GM12878 (cell line): ENCODE results near the gene TRAF3IP1. TPM values are rescaled to one million over a fixed set of nuclear protein-coding genes. Genes with fewer than 3 reads are reported as not detected.

Experiments
- ATAC-seq: fragments of 200-7000 bp; cut with Tn5 transposase; 3 replicates; pipeline ENCODE4 v1.9.1; 2020; ENCODE audit warnings: mild to moderate bottlenecking, moderate library complexity
- BruUV-seq: library from RNA; stranded (reverse); fragments of 400-500 nt; replicated peaks from 2 replicates; lab custom pipeline; 2021; lab: Mats Ljungman, UMichigan
- CTCF ChIA-PET: fragments of 300-600 bp; sonication (Branson Sonifier 250); formaldehyde crosslinking; extraction: SDS; loops from one replicate; lab custom pipeline; 2021; ENCODE audit warnings: inconsistent platforms; lab: Yijun Ruan, JAX
- POLR2A ChIA-PET: fragments of 350-600 bp; formaldehyde crosslinking; extraction: SDS; loops from one replicate; lab custom pipeline; 2021; ENCODE audit warnings: inconsistent platforms; lab: Charles Lee
- RAD21 ChIA-PET: fragments of 300-600 bp; sonication (Branson Sonifier 250); formaldehyde crosslinking; loops from one replicate; lab custom pipeline; 2023; ENCODE audit warnings: antibody characterized with exemption; ENCODE audit not compliant: unreplicated experiment; lab: Charles Lee
- SMC1A ChIA-PET: fragments of 300-600 bp; sonication (Branson Sonifier 250); formaldehyde crosslinking; loops from one replicate; lab custom pipeline; 2023; ENCODE audit not compliant: unreplicated experiment, uncharacterized antibody; lab: Charles Lee
- DNase-seq: peaks from one replicate; pipeline ENCODE4 v3.0.0-alpha.2; 2011; ENCODE audit warnings: low read depth, low spot score
- FAIRE-seq: peaks from 3 replicates; lab custom pipeline; 2011; peaks lifted over from hg19 to GRCh38; lab: Jason Lieb, UNC
- H2AFZ ChIP-seq: 2 replicates; pipeline ENCODE4 v1.6.0; 2011; ENCODE audit warnings: low read depth, low read length, control low read depth; ENCODE audit not compliant: control insufficient read depth
- H3K27ac ChIP-seq: 2 replicates; pipeline ENCODE4 v1.5.1; 2011; ENCODE audit warnings: control low read depth; ENCODE audit not compliant: control insufficient read depth, insufficient read depth
- H3K27me3 ChIP-seq, 2 experiments: replicated peaks in 1 of 2; 2 replicates each; pipeline versions ENCODE4 v1.6.0 to v1.6.1; 2011; ENCODE audit warnings: low read length in 1 of 2; ENCODE audit not compliant: control insufficient read depth in 2 of 2, insufficient read depth in 2 of 2
- H3K36me3 ChIP-seq, 2 experiments: 2 replicates each; pipeline ENCODE4 v1.5.1; 2011; ENCODE audit warnings: low read length in 1 of 2; ENCODE audit not compliant: control insufficient read depth in 2 of 2, insufficient read depth in 2 of 2
- H3K4me1 ChIP-seq: 2 replicates; pipeline ENCODE4 v1.6.1; 2011; ENCODE audit warnings: mild to moderate bottlenecking, low read length, moderate library complexity, mixed read lengths; ENCODE audit not compliant: control insufficient read depth, insufficient read depth
- H3K4me2 ChIP-seq: 2 replicates; pipeline ENCODE4 v1.6.0; 2011; ENCODE audit warnings: control low read depth; ENCODE audit not compliant: control insufficient read depth, insufficient read depth
- H3K4me3 ChIP-seq: fragments of 200-600 bp; sonication (generic); 2 replicates; pipeline ENCODE4 v1.5.1; 2016
- H3K79me2 ChIP-seq: 2 replicates; pipeline ENCODE4 v1.6.0; 2011; ENCODE audit warnings: low read length; ENCODE audit not compliant: control insufficient read depth, insufficient read depth
- H3K9ac ChIP-seq: 2 replicates; pipeline ENCODE4 v1.8.0; 2011; ENCODE audit warnings: low read length, control low read depth, mixed read lengths; ENCODE audit not compliant: control insufficient read depth, insufficient read depth
- H3K9me3 ChIP-seq: replicated peaks from 3 replicates; pipeline ENCODE4 v1.5.1; 2011; ENCODE audit warnings: mild to moderate bottlenecking, low read length; ENCODE audit not compliant: control insufficient read depth, insufficient read depth
- H4K20me1 ChIP-seq: 2 replicates; pipeline ENCODE4 v1.6.0; 2011; ENCODE audit not compliant: control insufficient read depth, insufficient read depth
- MEF2B ChIP-seq: fragments of 450-650 bp; IDR thresholded peaks from 2 replicates; pipeline ENCODE4 v1.6.1; 2018; ENCODE audit warnings: mild to moderate bottlenecking, moderate library complexity; ENCODE audit not compliant: partially characterized antibody, poor library complexity, severe bottlenecking
- RUNX3 ChIP-seq: IDR thresholded peaks from 2 replicates; pipeline ENCODE4 v1.6.1; 2012; ENCODE audit warnings: low read length, inconsistent platforms
- SMARCA5 ChIP-seq: fragments of 450-650 bp; IDR thresholded peaks from 2 replicates; pipeline ENCODE4 v1.6.1; 2017; ENCODE audit warnings: mild to moderate bottlenecking
- SP1 ChIP-seq: IDR thresholded peaks from one replicate; pipeline ENCODE4 v1.6.1; 2011; ENCODE audit warnings: low read depth, low read length
- TCF7 ChIP-seq: IDR thresholded peaks from 2 replicates; pipeline ENCODE4 v1.6.1; 2014; ENCODE audit warnings: antibody characterized with exemption, borderline replicate concordance
- ZSCAN29 ChIP-seq: fragments of 450-650 bp; IDR thresholded peaks from 2 replicates; pipeline ENCODE4 v1.6.1; 2017; ENCODE audit warnings: mild to moderate bottlenecking, moderate library complexity
- WGBS: methylation state at CpG from one replicate; pipeline ENCODE4 v1.1.6; 2016; ENCODE audit warnings: low lambda C conversion rate; ENCODE audit not compliant: insufficient replicate concordance, insufficient coverage; ENCODE audit errors: missing lambda C conversion rate; 5-methylcytosine and 5-hydroxymethylcytosine counted together
- in situ Hi-C: fragments of 300-500 bp; cut with MboI; formaldehyde crosslinking; loops from 9 replicates; pipeline ENCODE4 v1.14.3; 2018; ENCODE audit warnings: mixed read lengths
- intact Hi-C: fragments of 100-400 bp; cut with micrococcal nuclease; formaldehyde crosslinking; loops from one replicate; pipeline ENCODE4 v1.14.2; 2022; ENCODE audit not compliant: unreplicated experiment
- polyA plus RNA-seq, 11 experiments: library from polyadenylated mRNA; depleted of rRNA in 4 of 11; unstranded in 6 of 11; stranded (reverse) in 5 of 11; fragments of >200 nt; fragmentation: Nextera tagmentation in 4 of 11; fragmentation: Illumina TruSeq in 1 of 11; extraction: Ambion mirVana in 4 of 11; extraction: Trizol in 1 of 11; gene quantifications; 1 replicate in 1 of 11; 2 replicates in 10 of 11; pipeline versions ENCODE4 v1.2.1 to v1.2.3, GENCODE V29; 2011 to 2016; ENCODE audit warnings: inconsistent platforms in 2 of 11, missing spikeins in 2 of 11, low read depth in 1 of 11
- total RNA-seq, 4 experiments: library from RNA; depleted of rRNA in 3 of 4; stranded (reverse); fragments of >200 nt in 3 of 4; fragmentation: Illumina TruSeq in 1 of 4; extraction: Trizol in 1 of 4; gene quantifications; 2 replicates each; pipeline versions ENCODE4 v1.2.1 to v1.2.3, GENCODE V29; 2013 to 2021
- TF ChIP-seq, protein P1 (sequence below), 3 experiments: IDR thresholded peaks in 2 of 3; conservative IDR thresholded peaks in 1 of 3; 2 replicates each; pipeline ENCODE4 v1.5.1; 2011; ENCODE audit warnings: low read depth in 3 of 3, low read length in 3 of 3, mild to moderate bottlenecking in 3 of 3, control low read depth in 2 of 3, moderate library complexity in 2 of 3, inconsistent platforms in 1 of 3, mixed read lengths in 1 of 3; ENCODE audit not compliant: control insufficient read depth in 2 of 3, insufficient read depth in 1 of 3; ENCODE audit errors: extremely low read depth in 1 of 3
- TF ChIP-seq, protein P2 (sequence below): fragments of 450-650 bp; IDR thresholded peaks from 2 replicates; pipeline ENCODE4 v1.6.1; 2018; ENCODE audit warnings: borderline replicate concordance, mild to moderate bottlenecking; ENCODE audit not compliant: partially characterized antibody

The TRAF3IP1 gene
- total and polyA plus RNA-seq, 10 of the 15 experiments (the other 5 are each of a cell fraction or from before 2014, with no cell fraction given): 1.6 to 7.5 (median 3.6) TPM

DNA sequence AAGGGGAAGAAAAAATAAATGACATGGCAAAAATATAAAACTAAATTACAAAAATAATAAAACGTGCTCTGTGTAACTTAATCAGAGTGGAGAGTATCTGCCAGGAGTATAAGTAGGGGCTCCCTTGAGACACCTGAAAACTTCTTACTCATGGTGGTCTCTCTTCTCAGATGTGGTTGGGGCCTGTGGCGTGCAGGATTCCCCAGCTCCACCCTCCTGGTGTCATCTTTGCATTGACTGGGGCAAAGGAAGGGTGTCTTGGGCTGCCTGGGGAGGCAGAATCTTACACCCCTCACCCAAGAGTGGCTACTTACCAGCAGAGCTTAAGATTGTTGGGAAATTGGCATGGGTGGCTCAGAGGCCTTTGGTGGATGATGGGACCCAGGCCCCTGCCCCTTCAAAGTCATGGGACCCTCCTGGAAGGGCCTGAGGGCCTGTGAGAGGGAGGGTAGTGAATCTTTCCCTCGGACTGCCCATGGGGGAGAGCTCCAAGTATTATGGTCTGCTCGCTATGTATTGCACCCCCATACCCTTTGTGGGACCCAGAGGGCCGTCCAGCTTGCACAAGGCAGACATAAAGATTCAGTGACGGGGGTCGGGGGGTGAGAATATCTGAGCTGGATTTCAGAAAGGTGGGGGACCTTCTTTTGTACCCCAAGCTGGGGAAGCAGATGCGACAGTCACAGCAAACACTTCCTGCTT, 6.9 kb upstream of the TRAF3IP1 start:
- intact Hi-C loops (no loop called here), in situ Hi-C loops (no loop called here)
- Histone ChIP-seq H4K20me1 (no peaks in the 10 kb centered on the region), H3K9me3 (no peaks in the 10 kb centered on the region), H3K27me3 (no peaks in the 10 kb centered on the region; a peak in 2 of 4 replicates), H3K4me2 (no peak overlapping the region)
- ATAC-seq: peak; percentile 58
- WGBS: 17% methylated on average over 8 of the region's 8 CpGs
- TF ChIP-seq ZSCAN29 (no peak), RUNX3 (peak; percentile 67), TCF7 (peak; percentile 75), MEF2B (peak; percentile 38), SP1 (no peak), SMARCA5 (no peak)
- TF ChIP-seq, protein P1, sequence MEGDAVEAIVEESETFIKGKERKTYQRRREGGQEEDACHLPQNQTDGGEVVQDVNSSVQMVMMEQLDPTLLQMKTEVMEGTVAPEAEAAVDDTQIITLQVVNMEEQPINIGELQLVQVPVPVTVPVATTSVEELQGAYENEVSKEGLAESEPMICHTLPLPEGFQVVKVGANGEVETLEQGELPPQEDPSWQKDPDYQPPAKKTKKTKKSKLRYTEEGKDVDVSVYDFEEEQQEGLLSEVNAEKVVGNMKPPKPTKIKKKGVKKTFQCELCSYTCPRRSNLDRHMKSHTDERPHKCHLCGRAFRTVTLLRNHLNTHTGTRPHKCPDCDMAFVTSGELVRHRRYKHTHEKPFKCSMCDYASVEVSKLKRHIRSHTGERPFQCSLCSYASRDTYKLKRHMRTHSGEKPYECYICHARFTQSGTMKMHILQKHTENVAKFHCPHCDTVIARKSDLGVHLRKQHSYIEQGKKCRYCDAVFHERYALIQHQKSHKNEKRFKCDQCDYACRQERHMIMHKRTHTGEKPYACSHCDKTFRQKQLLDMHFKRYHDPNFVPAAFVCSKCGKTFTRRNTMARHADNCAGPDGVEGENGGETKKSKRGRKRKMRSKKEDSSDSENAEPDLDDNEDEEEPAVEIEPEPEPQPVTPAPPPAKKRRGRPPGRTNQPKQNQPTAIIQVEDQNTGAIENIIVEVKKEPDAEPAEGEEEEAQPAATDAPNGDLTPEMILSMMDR (IDR thresholded peaks at IDR 0.05 in 2 of 3, conservative IDR thresholded peaks at IDR 0.05 in 1 of 3; ENCODE audit: control insufficient read depth in 2 of 3, extremely low read depth in 1 of 3, insufficient read depth in 1 of 3, low read depth in 3 of 3, low read length in 3 of 3): no peak
- TF ChIP-seq, protein P2, sequence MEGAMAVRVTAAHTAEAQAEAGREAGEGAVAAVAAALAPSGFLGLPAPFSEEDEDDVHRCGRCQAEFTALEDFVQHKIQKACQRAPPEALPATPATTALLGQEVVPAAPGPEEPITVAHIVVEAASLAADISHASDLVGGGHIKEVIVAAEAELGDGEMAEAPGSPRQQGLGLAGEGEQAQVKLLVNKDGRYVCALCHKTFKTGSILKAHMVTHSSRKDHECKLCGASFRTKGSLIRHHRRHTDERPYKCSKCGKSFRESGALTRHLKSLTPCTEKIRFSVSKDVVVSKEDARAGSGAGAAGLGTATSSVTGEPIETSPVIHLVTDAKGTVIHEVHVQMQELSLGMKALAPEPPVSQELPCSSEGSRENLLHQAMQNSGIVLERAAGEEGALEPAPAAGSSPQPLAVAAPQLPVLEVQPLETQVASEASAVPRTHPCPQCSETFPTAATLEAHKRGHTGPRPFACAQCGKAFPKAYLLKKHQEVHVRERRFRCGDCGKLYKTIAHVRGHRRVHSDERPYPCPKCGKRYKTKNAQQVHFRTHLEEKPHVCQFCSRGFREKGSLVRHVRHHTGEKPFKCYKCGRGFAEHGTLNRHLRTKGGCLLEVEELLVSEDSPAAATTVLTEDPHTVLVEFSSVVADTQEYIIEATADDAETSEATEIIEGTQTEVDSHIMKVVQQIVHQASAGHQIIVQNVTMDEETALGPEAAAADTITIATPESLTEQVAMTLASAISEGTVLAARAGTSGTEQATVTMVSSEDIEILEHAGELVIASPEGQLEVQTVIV: no peak
- TF ChIP-seq, all 136 proteins: peak for 3
- RAD21 ChIA-PET: no interaction called here
- no TSS peak for BruUV-seq
- SMC1A ChIA-PET: no interaction called here
- no peaks in the 10 kb centered on the region for H3K4me1 ChIP-seq
- no peak overlapping the region for H3K27ac ChIP-seq
- no peak overlapping the region for H2AFZ ChIP-seq
- CTCF ChIA-PET: interaction anchor here (0.6 to 0.9 kb wide), 2 partner anchors 14 to 126 kb away, joined by 3 read pairs; no protein-coding TSS in a partner anchor
- H3K4me3 ChIP-seq: no peak overlapping the region
- no peak overlapping the region for H3K9ac ChIP-seq
- no peak for DNase-seq
- no peaks in the 10 kb centered on the region for H3K79me2 ChIP-seq
- POLR2A ChIA-PET: interaction anchor here (0.5 kb wide), 1 partner anchor 1760 kb away, joined by 4 read pairs; no protein-coding TSS in a partner anchor
- FAIRE-seq: no peak
- H3K36me3 ChIP-seq: no peaks in the 10 kb centered on the region
